ENCODE results near the gene TC2N. TPM values are rescaled to one million over a fixed set of nuclear protein-coding genes. Genes with fewer than 3 reads are reported as not detected.
A peak's percentile ranks its signal among the peaks of the same experiment; 100 is the strongest.
"Not testable (repeated sequence)": the region's sequence is repeated elsewhere in the genome, so short reads cannot be mapped to it uniquely, and the experiment has no call there.

Gene TC2N
- total RNA-seq, 1 donor, result 8.1 TPM

GRCh38 chr14:91774140-91775096 lies 92.9 kb downstream of the TC2N start:
- peak in 2 of 3 donors; percentile 29 to 69 for DNase-seq (ENCODE audit: low read depth in 2 of 3, low spot score in 2 of 3)

GRCh38 chr14:91770185-91770584 lies 97.2 kb downstream of the TC2N start:
- no peak for DNase-seq (ENCODE audit: low read depth in 2 of 3, low spot score in 2 of 3)

GRCh38 chr14:91755570-91756295 lies 111.6 kb downstream of the TC2N start:
- DNase-seq (ENCODE audit: low read depth in 2 of 3, low spot score in 2 of 3), result no peak

DNA sequence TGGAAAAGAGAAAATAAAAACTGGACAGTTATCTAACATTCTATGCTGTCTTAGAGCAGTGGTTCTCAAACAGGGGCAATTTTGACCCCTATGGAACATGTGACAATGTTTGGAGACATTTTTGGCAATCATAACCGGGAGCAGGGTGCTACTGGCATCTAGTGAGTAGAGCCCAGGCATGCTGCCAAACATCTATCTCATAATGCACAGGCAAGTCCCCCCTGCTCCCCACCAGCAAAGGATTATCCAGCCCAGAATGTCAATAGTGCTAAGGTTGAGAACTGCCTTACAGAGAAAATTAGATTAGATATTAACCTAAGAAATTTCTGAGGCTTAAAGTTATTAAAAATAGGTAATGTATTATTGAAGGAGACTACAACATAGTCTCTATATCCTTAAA lies 112.5 kb downstream of the TC2N start:
- no peak for DNase-seq (ENCODE audit: low read depth in 2 of 3, low spot score in 2 of 3)

GRCh38 chr14:91754185-91754584 lies 113.2 kb downstream of the TC2N start:
- DNase-seq (ENCODE audit: low read depth in 2 of 3, low spot score in 2 of 3), result no peak

GRCh38 chr14:91753501-91754128 lies 113.7 kb downstream of the TC2N start:
- DNase-seq (ENCODE audit: low read depth in 2 of 3, low spot score in 2 of 3), result no peak

DNA sequence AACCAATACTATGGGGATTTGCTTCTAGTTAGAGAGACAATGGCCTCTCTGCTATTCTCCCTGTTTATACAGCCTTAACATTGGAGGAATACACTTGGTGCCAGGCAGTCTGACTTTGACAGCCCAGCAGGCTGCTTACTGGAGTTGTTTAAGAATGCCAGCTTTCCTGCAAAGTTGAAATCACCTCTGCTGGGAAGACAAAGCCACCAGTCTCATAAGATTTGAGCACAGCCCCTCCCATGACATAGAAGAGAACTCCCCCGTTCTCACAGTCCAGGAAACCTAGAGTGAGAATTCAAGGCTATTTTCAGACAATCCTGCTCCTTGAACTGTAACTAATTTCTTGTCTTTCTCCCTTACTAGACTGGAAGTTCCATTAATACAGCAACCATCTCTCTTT lies 114.4 kb downstream of the TC2N start:
- no peak for DNase-seq (ENCODE audit: low read depth in 2 of 3, low spot score in 2 of 3)

DNA sequence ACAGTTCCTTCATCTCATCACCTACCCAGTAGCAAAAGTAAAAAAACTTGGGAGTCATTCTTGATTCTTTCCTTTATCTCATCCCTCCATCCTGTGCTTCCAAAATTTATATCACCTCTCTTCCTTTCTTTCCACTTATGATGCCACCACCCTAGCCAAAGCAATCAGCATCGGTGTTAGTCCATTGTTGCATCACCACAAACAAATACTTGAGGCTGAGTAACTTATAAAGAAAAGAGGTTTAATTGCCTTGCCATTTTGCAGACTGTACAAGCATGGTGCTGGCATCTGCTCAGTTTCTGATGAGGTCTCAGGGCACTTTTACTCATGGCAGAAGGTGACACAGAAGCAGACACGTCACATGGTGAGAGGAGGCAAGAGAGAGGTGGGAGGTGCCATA lies 115.6 kb downstream of the TC2N start:
- no peak for DNase-seq (ENCODE audit: low read depth in 2 of 3, low spot score in 2 of 3)

DNA sequence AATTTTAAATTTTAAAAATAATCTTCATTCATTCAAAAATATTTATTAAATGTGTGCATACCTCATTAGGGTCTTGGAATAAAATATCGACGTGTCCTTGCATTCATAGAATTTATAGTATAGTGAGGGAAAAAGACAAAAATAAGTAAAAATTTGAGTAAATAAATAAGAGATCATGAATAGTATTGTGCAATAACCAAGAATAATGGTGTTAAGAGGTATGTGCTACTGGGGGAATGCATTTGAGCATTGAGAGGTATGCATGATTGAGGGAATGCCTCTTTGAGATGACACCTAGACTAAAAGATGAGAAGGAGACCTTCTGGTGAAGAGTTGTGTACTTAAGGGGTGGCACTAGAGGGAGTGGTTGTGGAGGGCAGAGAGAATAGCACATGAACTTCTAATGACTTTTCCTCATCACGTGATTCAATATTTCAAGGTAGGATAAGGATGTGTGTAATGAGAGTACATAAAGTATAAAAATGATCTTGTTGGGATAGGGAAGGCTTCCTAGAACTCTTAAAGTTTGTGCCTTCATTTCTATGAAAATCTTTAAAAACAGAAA lies 116.6 kb downstream of the TC2N start:
- DNase-seq (ENCODE audit: low read depth in 2 of 3, low spot score in 2 of 3), result no peak

DNA sequence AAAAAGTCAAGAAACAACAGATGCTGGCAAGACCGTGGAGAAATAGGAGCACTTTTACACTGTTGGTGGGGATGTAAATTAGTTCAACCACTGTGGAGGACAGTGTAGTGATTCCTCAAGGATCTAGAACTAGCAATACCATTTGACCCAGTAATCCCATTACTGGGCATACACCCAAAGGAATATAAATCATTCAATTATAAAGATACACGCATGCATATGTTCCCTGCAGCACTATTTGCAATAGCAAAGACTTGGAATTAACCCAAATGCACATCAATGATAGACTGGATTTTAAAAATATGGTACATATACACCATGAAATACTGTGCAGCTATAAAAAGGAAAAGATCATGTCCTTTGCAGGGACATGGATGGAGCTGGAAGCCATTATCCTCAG lies 117.5 kb downstream of the TC2N start:
- no peak for DNase-seq (ENCODE audit: low read depth in 2 of 3, low spot score in 2 of 3)

DNA sequence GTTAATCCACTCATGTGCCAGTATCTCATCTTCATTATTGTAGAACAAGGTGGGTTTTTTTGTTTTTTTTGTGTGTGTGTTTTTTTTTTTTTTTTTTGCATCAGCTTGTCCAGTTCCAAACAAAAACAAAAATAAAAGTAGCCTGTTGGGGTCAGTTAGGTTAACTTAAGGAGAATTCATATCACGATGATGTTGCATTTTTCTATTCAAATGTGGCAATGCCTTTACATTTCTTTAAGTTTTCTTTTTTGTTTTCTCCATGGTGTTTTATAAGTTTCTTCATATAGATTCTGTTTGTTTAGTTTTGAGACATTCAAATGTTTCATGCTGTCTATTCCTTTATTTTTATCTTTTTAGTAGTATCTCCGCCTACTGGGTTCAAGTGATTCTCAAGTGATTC lies 119.3 kb downstream of the TC2N start:
- no peak for DNase-seq (ENCODE audit: low read depth in 2 of 3, low spot score in 2 of 3)

GRCh38 chr14:91745344-91745743 lies 122.0 kb downstream of the TC2N start:
- no peak for DNase-seq (ENCODE audit: low read depth in 2 of 3, low spot score in 2 of 3)

- DNase-seq (ENCODE audit: low read depth in 2 of 3, low spot score in 2 of 3), result peak in 1 of 3 donors; percentile 3
Measured at GRCh38 chr14:91744068-91744480, 123.3 kb downstream of the TC2N start.

DNA sequence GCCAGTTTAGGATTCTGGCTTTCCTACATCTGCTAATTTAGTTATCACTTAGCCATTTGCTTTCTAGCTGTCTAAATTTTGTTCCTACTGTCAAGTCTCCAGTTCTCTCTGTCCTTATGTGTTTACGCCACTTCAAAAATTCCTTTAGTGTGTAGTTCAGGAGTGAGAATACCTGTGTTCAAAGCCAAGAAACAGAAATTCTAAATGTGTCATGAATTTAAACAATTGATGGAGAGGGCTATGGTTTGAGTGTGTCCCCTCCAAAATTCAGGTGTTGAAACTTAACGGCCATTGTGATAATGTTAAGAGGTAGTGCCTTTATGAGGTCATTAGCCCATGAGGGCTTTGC lies 124.1 kb downstream of the TC2N start:
- no peak for DNase-seq (ENCODE audit: low read depth in 2 of 3, low spot score in 2 of 3)

GRCh38 chr14:91742621-91743304 lies 124.6 kb downstream of the TC2N start:
- DNase-seq (ENCODE audit: low read depth in 2 of 3, low spot score in 2 of 3), result no peak

DNA sequence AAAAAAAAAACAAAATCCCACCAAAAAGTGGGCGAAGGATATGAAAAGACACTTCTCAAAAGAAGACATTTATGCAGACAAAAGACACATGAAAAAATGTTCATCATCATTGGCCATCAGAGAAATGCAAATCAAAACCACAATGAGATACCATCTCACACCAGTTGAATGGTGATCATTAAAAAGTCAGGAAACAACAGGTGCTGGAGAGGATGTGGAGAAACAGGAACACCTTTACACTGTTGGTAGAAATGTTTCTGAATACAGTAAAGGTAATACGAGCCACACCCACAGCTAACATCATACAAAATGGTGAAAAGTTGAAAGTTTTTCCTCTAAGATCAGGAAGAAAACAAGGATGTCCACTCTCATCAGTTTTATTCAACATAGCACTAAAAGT lies 127.5 kb downstream of the TC2N start:
- DNase-seq (ENCODE audit: low read depth in 2 of 3, low spot score in 2 of 3), result not testable (repeated sequence)

GRCh38 chr14:91737619-91738018 lies 129.7 kb downstream of the TC2N start:
- DNase-seq (ENCODE audit: low read depth in 2 of 3, low spot score in 2 of 3), result no peak

- DNase-seq (ENCODE audit: low read depth in 2 of 3, low spot score in 2 of 3), result no peak
Measured at GRCh38 chr14:91732859-91733477, 134.4 kb downstream of the TC2N start.

DNA sequence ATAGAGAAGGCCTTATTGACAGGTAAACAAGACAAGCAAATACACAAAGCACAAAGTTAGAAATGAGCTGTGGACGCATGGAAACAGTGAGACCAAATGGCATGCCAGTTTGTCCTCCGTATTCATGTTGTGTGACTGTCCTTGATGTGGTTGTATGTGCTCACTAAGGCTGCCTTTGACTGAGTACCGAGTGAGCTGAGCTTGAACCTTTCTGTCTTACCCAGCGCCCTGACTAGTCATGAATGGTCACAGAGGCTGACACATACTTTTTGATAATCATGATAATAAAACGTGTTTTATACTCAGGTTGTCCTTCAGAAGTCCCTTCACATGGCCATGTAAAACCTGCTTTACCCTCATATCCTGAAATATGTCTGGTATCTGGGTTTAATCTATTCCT lies 134.9 kb downstream of the TC2N start:
- no peak for DNase-seq (ENCODE audit: low read depth in 2 of 3, low spot score in 2 of 3)

GRCh38 chr14:91731986-91732385 lies 135.3 kb downstream of the TC2N start, which contains the start of gene CATSPERB:
CATSPERB (minus strand) TSS chr14:91732086; CDS start chr14:91729479, 2,607 bp downstream.
- DNase-seq (ENCODE audit: low read depth in 2 of 3, low spot score in 2 of 3), result no peak

All from hematopoietic multipotent progenitor cell (in vitro differentiated cells).